ENCODE measurements around the gene AEBP1.

The AEBP1 gene

GRCh38 chr7:44158873-44159631, 54.9 kb downstream of the AEBP1 start:
- DNase-seq, result no peak

GRCh38 chr7:44159824-44160630, 55.9 kb downstream of the AEBP1 start:
- DNase-seq, result no peak

GRCh38 chr7:44161371-44161770, 57.2 kb downstream of the AEBP1 start:
- no peak for DNase-seq

- no peak for DNase-seq
Measured at GRCh38 chr7:44162179-44162578, 58.0 kb downstream of the AEBP1 start.

- no peak for DNase-seq
Measured at GRCh38 chr7:44162785-44163395, 58.7 kb downstream of the AEBP1 start.

- no peak for DNase-seq
Measured at GRCh38 chr7:44163591-44163990, 59.4 kb downstream of the AEBP1 start.
